M059J (cell line): Measurements from ENCODE around the gene CENPA. TPM values are rescaled to one million over a fixed set of nuclear protein-coding genes. Genes with fewer than 3 reads are reported as not detected.
"Not testable (repeated sequence)": the region's sequence is repeated elsewhere in the genome, so short reads cannot be mapped to it uniquely, and the experiment has no call there.

Experiments
- DNase-seq: peaks from one replicate; pipeline ENCODE4 v3.0.0-alpha.2; 2012; ENCODE audit warnings: low read depth
- total RNA-seq: library from RNA; depleted of rRNA; stranded (reverse); fragments of >200 nt; shearing (Covaris generic); gene quantifications from 2 replicates; pipeline ENCODE4 v1.2.3, GENCODE V29; 2014

The CENPA gene
- total RNA-seq, 1 experiment from 2014 or later, result 33.3 TPM

GRCh38 chr2:26792720-26793119 lies 6.9 kb downstream of the CENPA start:
- DNase-seq, result no peak

- no peak for DNase-seq
These were observed 7.7 kb downstream of the CENPA start for GRCh38 chr2:26793518-26793917.

- not testable (repeated sequence) for DNase-seq
These were observed 9.3 kb downstream of the CENPA start for GRCh38 chr2:26795135-26795534.

GRCh38 chr2:26801328-26801727 lies 15.5 kb downstream of the CENPA start:
- no peak for DNase-seq

- no peak for DNase-seq
These were observed 15.9 kb downstream of the CENPA start for GRCh38 chr2:26801796-26802195.

GRCh38 chr2:26805241-26805676 lies 19.4 kb downstream of the CENPA start:
- DNase-seq, result peak; percentile 99

- DNase-seq, result peak; percentile 51
These were observed 22.1 kb downstream of the CENPA start for GRCh38 chr2:26807788-26808460.

- no peak for DNase-seq
These were observed 23.4 kb downstream of the CENPA start for GRCh38 chr2:26809211-26809610.

GRCh38 chr2:26809876-26810577 lies 24.2 kb downstream of the CENPA start:
- no peak for DNase-seq

- no peak for DNase-seq
These were observed 25.4 kb downstream of the CENPA start for GRCh38 chr2:26811261-26811660.

- no peak for DNase-seq
These were observed 26.2 kb downstream of the CENPA start for GRCh38 chr2:26811791-26812694.

GRCh38 chr2:26812731-26813130 lies 26.9 kb downstream of the CENPA start:
- no peak for DNase-seq

- DNase-seq, result not testable (repeated sequence)
These were observed 28.4 kb downstream of the CENPA start for GRCh38 chr2:26814072-26814765.

GRCh38 chr2:26816893-26817292 lies 31.0 kb downstream of the CENPA start:
- DNase-seq, result no peak

- DNase-seq, result no peak
These were observed 32.4 kb downstream of the CENPA start for GRCh38 chr2:26818255-26818654.

GRCh38 chr2:26818972-26819371 lies 33.1 kb downstream of the CENPA start:
- DNase-seq, result no peak

GRCh38 chr2:26820932-26821331 lies 35.1 kb downstream of the CENPA start:
- no peak for DNase-seq

- no peak for DNase-seq
These were observed 37.0 kb downstream of the CENPA start for GRCh38 chr2:26822877-26823276.

- DNase-seq, result peak; percentile 43
These were observed 52.5 kb downstream of the CENPA start for GRCh38 chr2:26838121-26838906.

GRCh38 chr2:26840937-26841610 lies 55.2 kb downstream of the CENPA start:
- DNase-seq, result no peak
